Tibial artery (tissue), 4 donors: ENCODE results near the gene PBX1.
A peak's percentile ranks its signal among the peaks of the same experiment; 100 is the strongest.

Experiments used
- DNase-seq, 2 donors: peaks; one replicate each; pipeline ENCODE4 v3.0.0-alpha.2; 2019
- H3K27ac ChIP-seq, 2 donors: fragments of 200-600 bp; sonication (generic) in 1 of 2; 1 replicate in 1 of 2; 2 replicates in 1 of 2; pipeline ENCODE4 v1.5.1; 2018 to 2019; ENCODE audit warnings: mild to moderate bottlenecking in 1 of 2
- H3K27me3 ChIP-seq, 2 donors: fragments of 200-600 bp; sonication (generic) in 1 of 2; one replicate each; pipeline versions ENCODE4 v1.5.1 to v1.6.0; 2016 to 2019
- H3K36me3 ChIP-seq, 3 donors: fragments of 200-600 bp; sonication (generic) in 2 of 3; one replicate each; pipeline ENCODE4 v1.5.1; 2016 to 2019; ENCODE audit warnings: mild to moderate bottlenecking in 2 of 3
- H3K4me1 ChIP-seq, 4 donors: fragments of 200-600 bp; sonication (generic) in 2 of 4; 1 replicate in 3 of 4; 2 replicates in 1 of 4; pipeline ENCODE4 v1.5.1; 2016 to 2019
- H3K4me3 ChIP-seq, 2 donors: fragments of 200-600 bp; sonication (generic) in 1 of 2; 1 replicate in 1 of 2; 2 replicates in 1 of 2; pipeline ENCODE4 v1.5.1; 2018 to 2019; ENCODE audit warnings: mild to moderate bottlenecking in 2 of 2
- H3K9me3 ChIP-seq, 3 donors: fragments of 200-600 bp; sonication (generic) in 1 of 3; one replicate each; pipeline ENCODE4 v1.5.1; 2016 to 2019
- CTCF ChIP-seq, 2 experiments: fragments of 200-600 bp in 1 of 2; fragments of 450-650 bp in 1 of 2; IDR thresholded peaks; one replicate each; pipeline ENCODE4 v1.5.1; 2017 to 2019; ENCODE audit warnings: antibody characterized with exemption in 2 of 2, mild to moderate bottlenecking in 1 of 2, moderate library complexity in 1 of 2
- intact Hi-C: fragments of 100-400 bp; cut with DNase I; formaldehyde crosslinking; loops from one replicate; pipeline ENCODE4 v1.15.0; 2023; ENCODE audit warnings: low total_unique reads

Gene PBX1

GRCh38 chr1:164786980-164787833, 228.2 kb downstream of the PBX1 start:
- Histone ChIP-seq H3K4me3 (no peak overlapping the region), H3K27ac (peak overlapping the region; percentile 6 to 59), H3K36me3 (no peaks in the 10 kb centered on the region), H3K27me3 (no peaks in the 10 kb centered on the region), H3K9me3 (no peaks in the 10 kb centered on the region), H3K4me1 (peaks cover 0 to 60% (median 43%) of the 10 kb centered on the region in 4 donors)
- peak; percentile 86 to 92 for TF ChIP-seq CTCF (IDR thresholded peaks at IDR 0.05)
- peak; percentile 88 to 91 for DNase-seq
- intact Hi-C loops = loop anchor here (10.0 kb wide), 1 partner anchor 152 kb away; no protein-coding TSS in a partner anchor

GRCh38 chr1:164787834-164788231, 228.8 kb downstream of the PBX1 start:
- Histone ChIP-seq H3K36me3 (peaks cover 3 to 5% (median 3%) of the 10 kb centered on the region in 3 donors), H3K9me3 (no peaks in the 10 kb centered on the region), H3K27ac (peak overlapping the region in 1 of 2 donors; percentile 6), H3K27me3 (no peaks in the 10 kb centered on the region), H3K4me1 (peaks cover 0 to 62% (median 42%) of the 10 kb centered on the region in 4 donors), H3K4me3 (no peak overlapping the region)
- TF ChIP-seq CTCF (IDR thresholded peaks at IDR 0.05) = no peak
- intact Hi-C loops = loop anchor here (10.0 kb wide), 1 partner anchor 153 kb away; no protein-coding TSS in a partner anchor
- no peak for DNase-seq

GRCh38 chr1:164790081-164790480, 231.1 kb downstream of the PBX1 start:
- H3K27ac ChIP-seq = peak overlapping the region in 1 of 2 donors; percentile 4

GRCh38 chr1:164792410-164793004, 233.5 kb downstream of the PBX1 start:
- Histone ChIP-seq H3K36me3 (peaks cover 4 to 11% (median 8%) of the 10 kb centered on the region in 3 donors), H3K4me3 (no peak overlapping the region), H3K9me3 (no peaks in the 10 kb centered on the region), H3K4me1 (peaks cover 0 to 40% (median 20%) of the 10 kb centered on the region in 4 donors), H3K27ac (no peak overlapping the region), H3K27me3 (no peaks in the 10 kb centered on the region)
- intact Hi-C loops = no loop called here
- DNase-seq = no peak
- no peak for TF ChIP-seq CTCF (IDR thresholded peaks at IDR 0.05)

More at GRCh38 chr1:164790081-164790480, 231.1 kb downstream of the PBX1 start:
- Histone ChIP-seq H3K4me3 (no peak overlapping the region), H3K9me3 (no peaks in the 10 kb centered on the region), H3K36me3 (peaks cover 4 to 11% (median 8%) of the 10 kb centered on the region in 3 donors), H3K27me3 (no peaks in the 10 kb centered on the region), H3K4me1 (peaks cover 0 to 64% (median 41%) of the 10 kb centered on the region in 4 donors)
- DNase-seq = no peak
- intact Hi-C loops = no loop called here
- no peak for TF ChIP-seq CTCF (IDR thresholded peaks at IDR 0.05)

- Histone ChIP-seq H3K4me1 (peaks cover 0 to 38% (median 14%) of the 10 kb centered on the region in 4 donors), H3K9me3 (no peaks in the 10 kb centered on the region), H3K4me3 (no peak overlapping the region), H3K36me3 (peaks cover 4 to 11% (median 8%) of the 10 kb centered on the region in 3 donors), H3K27me3 (no peaks in the 10 kb centered on the region), H3K27ac (peak overlapping the region; percentile 66 to 69)
- intact Hi-C loops = no loop called here
- no peak for TF ChIP-seq CTCF (IDR thresholded peaks at IDR 0.05)
- DNase-seq = peak in 1 of 2 donors; percentile 54
Observed at GRCh38 chr1:164794356-164794755, 235.4 kb downstream of the PBX1 start.
